Loucy (cell line): Measurements from ENCODE around the gene DOCK9.

ENCODE experiments used
- H2AFZ ChIP-seq: fragments of 200-600 bp; sonication (generic); 2 replicates; pipeline ENCODE4 v1.6.0; 2016; ENCODE audit warnings: antibody characterized with exemption, mild to moderate bottlenecking, low read length, moderate library complexity
- H3F3A ChIP-seq: fragments of 200-600 bp; 2 replicates; pipeline ENCODE4 v1.6.0; 2016; ENCODE audit warnings: antibody characterized with exemption, low read depth, mild to moderate bottlenecking
- H3K27me3 ChIP-seq: fragments of 200-600 bp; sonication (generic); 2 replicates; pipeline ENCODE4 v1.6.1; 2014; ENCODE audit warnings: low read length, mild to moderate bottlenecking; ENCODE audit not compliant: insufficient read depth, poor library complexity, severe bottlenecking
- H3K36me3 ChIP-seq: fragments of 200-600 bp; sonication (generic); 2 replicates; pipeline ENCODE4 v1.6.1; 2016; ENCODE audit warnings: low read length; ENCODE audit not compliant: insufficient read depth
- H3K4me1 ChIP-seq: fragments of 200-600 bp; sonication (generic); 2 replicates; pipeline ENCODE4 v1.5.1; 2014; ENCODE audit warnings: low read length, mild to moderate bottlenecking; ENCODE audit not compliant: insufficient read depth, poor library complexity, severe bottlenecking
- H3K4me2 ChIP-seq: fragments of 200-600 bp; sonication (generic); 2 replicates; pipeline ENCODE4 v1.6.0; 2014; ENCODE audit warnings: antibody characterized with exemption, low read length, low read depth, mild to moderate bottlenecking; ENCODE audit not compliant: poor library complexity, severe bottlenecking
- H3K4me3 ChIP-seq: fragments of 200-600 bp; sonication (generic); 2 replicates; pipeline ENCODE4 v1.5.1; 2014; ENCODE audit warnings: low read length, mild to moderate bottlenecking, mixed read lengths; ENCODE audit not compliant: poor library complexity, severe bottlenecking
- H3K79me2 ChIP-seq: fragments of 200-600 bp; sonication (generic); 2 replicates; pipeline ENCODE4 v1.6.1; 2014; ENCODE audit warnings: low read length; ENCODE audit not compliant: insufficient read depth
- H3K9ac ChIP-seq: fragments of 200-600 bp; sonication (generic); 2 replicates; pipeline ENCODE4 v1.6.0; 2014; ENCODE audit warnings: mild to moderate bottlenecking, low read depth, low read length, moderate library complexity; ENCODE audit not compliant: poor library complexity, severe bottlenecking
- H3K9me2 ChIP-seq: fragments of 200-600 bp; sonication (generic); replicated peaks from 2 replicates; pipeline ENCODE4 v1.6.1; 2016; ENCODE audit warnings: low read depth, low read length, mixed read lengths
- H3K9me3 ChIP-seq: fragments of 200-600 bp; sonication (generic); 2 replicates; pipeline ENCODE4 v1.6.1; 2014; ENCODE audit warnings: mild to moderate bottlenecking, antibody characterized with exemption, low read length, low read depth; ENCODE audit not compliant: insufficient read depth
- H4K20me1 ChIP-seq: fragments of 200-600 bp; sonication (generic); 2 replicates; pipeline ENCODE4 v1.6.0; 2014; ENCODE audit warnings: antibody characterized with exemption, low read length, mild to moderate bottlenecking; ENCODE audit not compliant: insufficient read depth, poor library complexity, severe bottlenecking
- EZH2phosphoT487 ChIP-seq: fragments of 200-600 bp; IDR thresholded peaks from 2 replicates; pipeline ENCODE4 v1.6.1; 2018; ENCODE audit warnings: antibody characterized with exemption, mild to moderate bottlenecking, moderate library complexity, borderline replicate concordance
- TF ChIP-seq, protein P1 (sequence below): fragments of 200-600 bp; sonication (generic); conservative IDR thresholded peaks from 2 replicates; pipeline ENCODE4 v1.5.1; 2014; ENCODE audit warnings: mild to moderate bottlenecking, antibody characterized with exemption, low read length

DOCK9 gene

DNA sequence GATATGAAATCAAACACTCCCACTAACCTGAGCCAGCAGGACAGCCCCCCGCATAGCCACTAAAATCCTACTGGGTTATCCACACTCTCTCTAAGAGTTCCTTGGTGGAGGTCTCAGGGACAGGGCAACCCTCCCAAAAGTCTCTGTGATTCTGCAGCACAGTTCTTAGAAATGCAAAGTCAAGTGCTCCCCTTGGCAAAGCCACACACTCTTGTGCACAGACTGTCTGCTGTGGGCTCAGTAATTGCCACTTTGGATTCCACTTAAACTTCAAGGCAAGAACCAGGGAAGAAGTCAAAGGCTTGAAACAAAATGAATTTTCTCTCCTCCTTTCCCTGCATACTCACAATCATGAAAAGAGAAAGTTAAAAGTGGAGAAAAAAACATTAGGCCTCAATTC, 61.5 kb downstream of the DOCK9 start:
- H4K20me1 ChIP-seq, result no peaks in the 10 kb centered on the region
- no peak overlapping the region for H3K4me2 ChIP-seq

DNA sequence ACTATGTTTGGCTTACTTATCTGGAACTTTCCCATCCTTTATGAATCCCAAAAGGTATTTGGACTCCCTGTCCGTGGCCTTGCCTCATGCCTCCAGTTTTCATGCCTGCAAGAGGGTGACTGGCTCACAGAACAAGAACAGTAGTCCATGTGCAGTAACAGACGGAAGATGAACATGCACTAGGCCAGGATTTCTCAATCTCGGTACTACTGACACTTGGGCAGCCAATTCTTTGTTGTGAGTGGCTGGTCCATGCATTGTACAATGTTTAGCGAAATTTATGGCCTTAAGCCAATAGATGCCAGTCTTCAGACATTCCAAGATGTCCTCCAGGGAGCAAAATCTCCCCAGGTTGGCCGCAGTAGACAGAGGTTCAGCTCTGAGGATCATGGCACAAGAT, 61.9 kb downstream of the DOCK9 start:
- H3K4me1 ChIP-seq, result peaks cover 14% of the 10 kb centered on the region
- TF ChIP-seq EZH2phosphoT487, result no peak
- H3K27me3 ChIP-seq, result no peaks in the 10 kb centered on the region
- H2AFZ ChIP-seq, result no peak overlapping the region
- H3K4me2 ChIP-seq, result no peak overlapping the region
- H3K4me3 ChIP-seq, result no peak overlapping the region
- no peaks in the 10 kb centered on the region for H4K20me1 ChIP-seq
- H3K79me2 ChIP-seq, result no peaks in the 10 kb centered on the region
- H3K9ac ChIP-seq, result no peak overlapping the region
- no peaks in the 10 kb centered on the region for H3K9me2 ChIP-seq
- no peaks in the 10 kb centered on the region for H3K36me3 ChIP-seq
- H3K9me3 ChIP-seq, result no peaks in the 10 kb centered on the region
- H3F3A ChIP-seq, result no peaks in the 10 kb centered on the region

More for the DNA sequence above, 61.5 kb downstream of the DOCK9 start:
- Histone ChIP-seq H3K27me3 (no peaks in the 10 kb centered on the region), H3K79me2 (no peaks in the 10 kb centered on the region), H2AFZ (no peak overlapping the region), H3K4me3 (no peak overlapping the region), H3K9me3 (no peaks in the 10 kb centered on the region), H3K36me3 (no peaks in the 10 kb centered on the region), H3F3A (no peaks in the 10 kb centered on the region), H3K9ac (no peak overlapping the region), H3K9me2 (no peaks in the 10 kb centered on the region), H3K4me1 (peaks cover 12% of the 10 kb centered on the region)
- TF ChIP-seq, protein P1, sequence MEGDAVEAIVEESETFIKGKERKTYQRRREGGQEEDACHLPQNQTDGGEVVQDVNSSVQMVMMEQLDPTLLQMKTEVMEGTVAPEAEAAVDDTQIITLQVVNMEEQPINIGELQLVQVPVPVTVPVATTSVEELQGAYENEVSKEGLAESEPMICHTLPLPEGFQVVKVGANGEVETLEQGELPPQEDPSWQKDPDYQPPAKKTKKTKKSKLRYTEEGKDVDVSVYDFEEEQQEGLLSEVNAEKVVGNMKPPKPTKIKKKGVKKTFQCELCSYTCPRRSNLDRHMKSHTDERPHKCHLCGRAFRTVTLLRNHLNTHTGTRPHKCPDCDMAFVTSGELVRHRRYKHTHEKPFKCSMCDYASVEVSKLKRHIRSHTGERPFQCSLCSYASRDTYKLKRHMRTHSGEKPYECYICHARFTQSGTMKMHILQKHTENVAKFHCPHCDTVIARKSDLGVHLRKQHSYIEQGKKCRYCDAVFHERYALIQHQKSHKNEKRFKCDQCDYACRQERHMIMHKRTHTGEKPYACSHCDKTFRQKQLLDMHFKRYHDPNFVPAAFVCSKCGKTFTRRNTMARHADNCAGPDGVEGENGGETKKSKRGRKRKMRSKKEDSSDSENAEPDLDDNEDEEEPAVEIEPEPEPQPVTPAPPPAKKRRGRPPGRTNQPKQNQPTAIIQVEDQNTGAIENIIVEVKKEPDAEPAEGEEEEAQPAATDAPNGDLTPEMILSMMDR, result no peak
- TF ChIP-seq EZH2phosphoT487, result no peak

DNA sequence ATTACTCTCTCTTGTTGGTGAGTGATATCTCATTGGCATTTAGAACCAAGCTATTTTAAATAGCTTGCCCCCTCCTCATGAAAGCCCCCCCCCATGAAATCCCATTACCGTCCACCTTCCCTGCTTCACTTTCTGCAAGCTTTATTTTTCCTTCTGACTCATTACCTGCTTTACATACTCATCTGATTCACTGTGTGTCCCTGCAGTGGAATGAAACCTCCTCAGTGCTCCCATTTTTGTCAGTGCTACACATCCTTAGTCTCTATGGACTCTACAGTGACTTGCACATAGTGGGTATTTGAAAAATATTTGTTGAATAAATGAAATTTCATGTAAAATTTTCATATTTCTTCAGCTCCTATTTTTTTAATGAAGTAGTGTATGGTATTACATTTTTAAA, 62.3 kb downstream of the DOCK9 start:
- no peaks in the 10 kb centered on the region for H3K9me2 ChIP-seq
- H3K27me3 ChIP-seq, result no peaks in the 10 kb centered on the region
- H3K4me1 ChIP-seq, result peaks cover 18% of the 10 kb centered on the region
- H4K20me1 ChIP-seq, result no peaks in the 10 kb centered on the region
- no peaks in the 10 kb centered on the region for H3K9me3 ChIP-seq
- H3K36me3 ChIP-seq, result no peaks in the 10 kb centered on the region
- H3K79me2 ChIP-seq, result no peaks in the 10 kb centered on the region
- H3K4me3 ChIP-seq, result no peak overlapping the region
- no peak overlapping the region for H3K9ac ChIP-seq
- H2AFZ ChIP-seq, result no peak overlapping the region
- no peaks in the 10 kb centered on the region for H3F3A ChIP-seq
- no peak overlapping the region for H3K4me2 ChIP-seq
- TF ChIP-seq, protein P1, result no peak
- no peak for TF ChIP-seq EZH2phosphoT487

DNA sequence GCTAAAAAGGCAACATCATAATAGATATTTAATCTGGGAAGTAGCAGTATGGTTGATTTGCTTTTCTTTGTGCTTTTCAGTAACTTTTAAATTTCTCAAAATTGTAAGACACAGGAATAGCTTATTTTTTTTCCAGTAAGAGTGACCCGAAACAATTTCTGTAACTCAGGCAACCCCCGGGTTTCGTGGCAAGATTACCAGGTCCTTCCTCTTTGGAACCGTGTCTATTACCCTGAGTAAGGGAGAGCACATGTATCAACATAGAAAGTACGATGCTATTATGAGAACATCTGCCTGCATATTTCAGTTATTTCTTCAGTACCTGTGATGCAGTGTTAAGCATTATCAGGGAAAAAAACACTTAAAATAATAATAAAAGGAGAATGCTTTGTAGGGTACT, 64.1 kb downstream of the DOCK9 start:
- Histone ChIP-seq H4K20me1 (no peaks in the 10 kb centered on the region), H3K4me2 (no peak overlapping the region), H3K4me3 (no peak overlapping the region), H3K4me1 (peaks cover 25% of the 10 kb centered on the region), H2AFZ (no peak overlapping the region), H3K9me2 (no peaks in the 10 kb centered on the region), H3K27me3 (no peaks in the 10 kb centered on the region), H3K36me3 (no peaks in the 10 kb centered on the region), H3K9me3 (no peaks in the 10 kb centered on the region), H3K79me2 (no peaks in the 10 kb centered on the region), H3K9ac (no peak overlapping the region), H3F3A (no peaks in the 10 kb centered on the region)
- TF ChIP-seq, protein P1, result no peak
- no peak for TF ChIP-seq EZH2phosphoT487
